ENCODE data around the gene CYB5R3. TPM values are rescaled to one million over a fixed set of nuclear protein-coding genes. Genes with fewer than 3 reads are reported as not detected.

Gene CYB5R3
- total RNA-seq, 1 donor from 2014 or later, result 85.0 TPM

DNA sequence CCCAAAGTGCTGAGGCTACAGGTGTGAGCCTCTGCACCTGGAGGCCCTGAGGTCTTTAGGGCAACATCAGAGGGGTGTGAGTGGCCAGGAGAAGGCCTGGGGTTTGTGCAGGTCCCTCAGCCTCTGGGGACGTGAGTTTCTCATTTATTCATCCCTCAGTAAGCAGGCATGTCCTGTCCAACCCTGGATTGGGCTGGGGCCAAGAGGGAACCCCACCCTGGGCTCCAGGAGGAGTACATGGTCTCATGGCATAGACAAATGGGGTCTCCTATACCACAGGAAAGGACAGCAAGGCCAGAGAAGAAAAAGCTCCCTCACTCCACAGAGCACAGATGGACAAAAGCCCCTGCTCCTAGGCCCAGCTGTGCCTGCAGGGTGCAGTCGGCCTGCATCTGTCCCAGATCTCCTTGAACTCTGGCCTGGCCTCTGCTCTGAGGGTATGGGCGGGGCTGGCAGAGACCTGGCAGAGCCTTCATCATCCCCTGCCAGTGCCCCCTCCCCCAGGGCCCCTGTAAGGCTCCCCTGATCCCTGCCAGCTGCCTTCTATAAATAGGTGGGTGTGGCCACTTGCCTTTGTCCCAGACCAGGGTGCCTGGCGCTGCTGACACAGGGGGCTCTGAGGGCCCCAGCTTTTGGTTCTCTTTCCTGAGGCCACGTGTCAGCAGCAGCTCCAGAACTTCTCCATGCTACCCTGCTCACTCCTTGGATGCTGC is 36.9 kb upstream of the CYB5R3 start:
- TF ChIP-seq, protein P1, sequence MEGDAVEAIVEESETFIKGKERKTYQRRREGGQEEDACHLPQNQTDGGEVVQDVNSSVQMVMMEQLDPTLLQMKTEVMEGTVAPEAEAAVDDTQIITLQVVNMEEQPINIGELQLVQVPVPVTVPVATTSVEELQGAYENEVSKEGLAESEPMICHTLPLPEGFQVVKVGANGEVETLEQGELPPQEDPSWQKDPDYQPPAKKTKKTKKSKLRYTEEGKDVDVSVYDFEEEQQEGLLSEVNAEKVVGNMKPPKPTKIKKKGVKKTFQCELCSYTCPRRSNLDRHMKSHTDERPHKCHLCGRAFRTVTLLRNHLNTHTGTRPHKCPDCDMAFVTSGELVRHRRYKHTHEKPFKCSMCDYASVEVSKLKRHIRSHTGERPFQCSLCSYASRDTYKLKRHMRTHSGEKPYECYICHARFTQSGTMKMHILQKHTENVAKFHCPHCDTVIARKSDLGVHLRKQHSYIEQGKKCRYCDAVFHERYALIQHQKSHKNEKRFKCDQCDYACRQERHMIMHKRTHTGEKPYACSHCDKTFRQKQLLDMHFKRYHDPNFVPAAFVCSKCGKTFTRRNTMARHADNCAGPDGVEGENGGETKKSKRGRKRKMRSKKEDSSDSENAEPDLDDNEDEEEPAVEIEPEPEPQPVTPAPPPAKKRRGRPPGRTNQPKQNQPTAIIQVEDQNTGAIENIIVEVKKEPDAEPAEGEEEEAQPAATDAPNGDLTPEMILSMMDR (IDR thresholded peaks at IDR 0.05; ENCODE audit: insufficient read depth, low read length, poor library complexity, severe bottlenecking), result no peak
- no peak for DNase-seq (ENCODE audit: low read depth)
- H3K27me3 ChIP-seq (ENCODE audit: control insufficient read depth, insufficient read depth, low read length), result no peaks in the 10 kb centered on the region
- no peaks in the 10 kb centered on the region for H3K36me3 ChIP-seq (ENCODE audit: control insufficient read depth, insufficient read depth, low read length)
- H3K4me3 ChIP-seq (ENCODE audit: low read depth, low read length), result no peak overlapping the region

DNA sequence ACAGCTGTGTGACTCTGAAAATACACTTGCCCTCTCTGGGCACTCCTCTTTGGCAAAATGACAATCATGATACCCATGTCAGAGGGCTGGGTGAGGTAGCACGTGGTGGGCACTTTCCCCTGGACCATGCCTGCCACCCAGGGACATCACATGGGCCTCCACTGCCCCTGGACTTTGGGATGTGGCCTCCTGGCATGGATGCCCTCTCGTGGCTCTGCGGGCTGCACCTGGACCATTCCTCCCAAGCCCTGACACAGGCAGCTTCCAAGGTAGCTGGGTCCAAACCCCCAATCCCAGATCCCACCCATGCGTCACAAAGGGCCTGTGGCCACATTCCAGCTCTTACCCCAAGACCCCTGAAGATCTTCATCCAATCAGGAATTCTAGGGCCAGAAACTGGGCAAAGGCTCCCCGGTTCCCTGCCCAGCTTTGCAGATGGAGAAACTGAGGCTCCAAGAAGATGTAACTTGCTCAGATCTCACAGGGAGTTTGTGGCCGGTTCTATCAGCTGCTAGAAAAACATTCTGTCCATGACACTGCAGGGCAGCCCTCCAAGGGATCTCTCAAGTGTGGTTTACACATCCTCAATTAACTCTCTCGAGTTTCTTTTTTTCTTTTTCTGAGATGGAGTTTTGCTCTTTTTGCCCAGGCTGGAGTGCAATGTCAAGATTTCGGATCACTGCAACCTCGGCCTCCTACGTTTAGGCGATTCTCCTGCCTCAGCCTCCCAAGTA is 35.4 kb upstream of the CYB5R3 start:
- no peaks in the 10 kb centered on the region for H3K27me3 ChIP-seq (ENCODE audit: control insufficient read depth, insufficient read depth, low read length)
- TF ChIP-seq, protein P1 (IDR thresholded peaks at IDR 0.05; ENCODE audit: insufficient read depth, low read length, poor library complexity, severe bottlenecking), result no peak
- no peak overlapping the region for H3K4me3 ChIP-seq (ENCODE audit: low read depth, low read length)
- no peak for DNase-seq (ENCODE audit: low read depth)
- no peaks in the 10 kb centered on the region for H3K36me3 ChIP-seq (ENCODE audit: control insufficient read depth, insufficient read depth, low read length)

DNA sequence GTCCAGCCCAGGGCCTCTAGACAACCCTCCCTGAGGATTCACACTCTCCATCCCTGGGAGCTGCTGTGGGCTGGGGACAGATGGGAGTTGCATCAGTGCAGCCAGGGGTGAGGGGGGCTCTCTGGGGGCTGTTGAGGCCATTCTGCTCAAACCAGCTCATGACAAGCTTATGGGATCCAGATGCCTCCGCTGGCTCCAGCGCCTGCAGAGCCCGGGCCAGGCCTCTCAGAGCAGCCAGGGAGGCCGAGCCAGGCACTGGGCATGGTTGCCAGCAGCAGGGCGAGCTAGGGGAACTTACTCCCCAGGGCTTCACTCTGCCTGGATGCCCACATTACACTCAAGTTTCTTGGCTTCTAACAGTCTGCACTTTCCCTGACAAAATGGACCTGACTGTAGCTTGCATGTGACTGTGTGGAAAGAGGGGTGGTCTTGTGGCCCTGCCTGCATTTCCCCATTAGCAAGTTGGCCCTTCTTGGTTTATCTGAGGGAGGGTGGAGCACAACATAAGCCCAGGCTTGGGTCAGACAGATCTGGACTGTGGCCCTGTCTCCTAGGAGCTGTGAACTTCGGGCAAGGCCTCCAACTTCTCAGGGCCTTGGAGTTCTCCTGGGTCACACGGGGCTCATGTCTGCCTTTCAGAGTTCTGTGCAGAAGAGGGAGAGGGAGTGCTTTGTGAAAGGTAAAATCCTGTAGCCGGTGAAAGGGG is 34.5 kb upstream of the CYB5R3 start:
- Histone ChIP-seq H3K4me3 (ENCODE audit: low read depth, low read length) (no peak overlapping the region), H3K27me3 (ENCODE audit: control insufficient read depth, insufficient read depth, low read length) (no peaks in the 10 kb centered on the region), H3K36me3 (ENCODE audit: control insufficient read depth, insufficient read depth, low read length) (no peaks in the 10 kb centered on the region)
- DNase-seq (ENCODE audit: low read depth), result no peak
- TF ChIP-seq, protein P1 (IDR thresholded peaks at IDR 0.05; ENCODE audit: insufficient read depth, low read length, poor library complexity, severe bottlenecking), result no peak

DNA sequence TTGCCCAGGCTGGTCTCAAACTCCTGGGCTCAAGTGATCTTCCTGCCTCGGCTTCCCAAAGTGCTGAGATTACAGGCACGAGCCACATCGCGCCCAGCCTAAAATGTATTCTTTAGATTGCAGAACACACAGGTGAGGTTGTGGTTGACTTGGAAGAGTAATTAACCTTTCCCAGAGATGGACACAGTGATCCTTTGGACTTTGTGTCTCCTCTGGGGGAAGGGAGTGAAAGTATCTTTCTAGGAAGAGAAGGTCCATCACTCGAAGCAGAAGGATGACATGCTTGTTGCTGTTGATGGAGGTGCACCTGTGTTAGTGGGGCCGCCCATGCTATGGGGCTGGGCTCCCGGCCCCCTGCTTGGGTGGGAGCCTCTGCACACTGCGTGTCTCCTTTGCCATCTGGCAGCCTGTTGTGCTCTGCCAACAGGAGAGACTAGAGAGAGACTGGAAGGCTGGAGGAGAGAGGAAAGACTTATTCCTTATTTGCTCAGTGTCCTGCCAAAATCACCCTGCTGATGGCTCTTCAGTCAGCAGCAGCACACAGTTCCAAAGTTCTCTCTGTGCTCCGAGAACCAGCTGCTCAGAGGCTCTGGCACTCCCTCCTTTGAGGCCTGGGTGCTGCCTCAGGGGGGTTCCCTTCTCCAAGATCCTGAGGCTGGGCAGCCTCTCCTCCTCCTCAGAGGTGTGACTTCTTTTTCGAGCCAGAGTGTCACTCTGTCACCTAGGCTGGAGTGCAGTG is 33.1 kb upstream of the CYB5R3 start:
- TF ChIP-seq, protein P1 (IDR thresholded peaks at IDR 0.05; ENCODE audit: insufficient read depth, low read length, poor library complexity, severe bottlenecking), result no peak
- DNase-seq (ENCODE audit: low read depth), result no peak
- no peak overlapping the region for H3K4me3 ChIP-seq (ENCODE audit: low read depth, low read length)
- H3K27me3 ChIP-seq (ENCODE audit: control insufficient read depth, insufficient read depth, low read length), result no peaks in the 10 kb centered on the region
- H3K36me3 ChIP-seq (ENCODE audit: control insufficient read depth, insufficient read depth, low read length), result no peaks in the 10 kb centered on the region

DNA sequence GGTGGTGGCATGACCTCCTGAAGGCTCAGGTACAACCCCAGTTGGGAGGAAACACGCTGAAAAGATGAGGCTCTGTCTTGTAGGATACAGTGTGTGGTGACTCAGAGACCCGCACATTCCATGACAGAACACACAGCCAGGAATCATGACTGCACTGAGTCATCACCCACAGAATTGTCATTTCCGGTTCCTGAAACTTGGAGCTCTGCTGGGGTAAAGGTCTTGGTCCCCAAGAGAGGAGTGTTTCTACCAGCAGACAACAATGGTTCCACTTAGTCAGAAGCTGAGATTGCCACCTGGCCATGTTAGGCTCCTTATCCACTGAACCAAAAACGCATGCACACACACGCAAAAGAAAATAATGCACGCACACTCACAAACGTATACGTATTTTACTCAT is 31.5 kb upstream of the CYB5R3 start:
- Histone ChIP-seq H3K4me3 (ENCODE audit: low read depth, low read length) (no peak overlapping the region), H3K27me3 (ENCODE audit: control insufficient read depth, insufficient read depth, low read length) (no peaks in the 10 kb centered on the region), H3K36me3 (ENCODE audit: control insufficient read depth, insufficient read depth, low read length) (no peaks in the 10 kb centered on the region)
- DNase-seq (ENCODE audit: low read depth), result peak; percentile 87
- TF ChIP-seq, protein P1 (IDR thresholded peaks at IDR 0.05; ENCODE audit: insufficient read depth, low read length, poor library complexity, severe bottlenecking), result no peak
